HepG2 (cell line): ENCODE data around the gene ARHGEF1. TPM values are rescaled to one million over a fixed set of nuclear protein-coding genes. Genes with fewer than 3 reads are reported as not detected.
A peak's percentile ranks its signal among the peaks of the same experiment; 100 is the strongest.

Experiments used
- FOXP1 ChIP-seq, 2 experiments: fragments of 450-650 bp in 1 of 2; IDR thresholded peaks; 2 replicates each; pipeline ENCODE4 v1.6.1; 2017 to 2018; ENCODE audit warnings: antibody characterized with exemption in 1 of 2
- HMGA1 ChIP-seq: sonication (generic); formaldehyde crosslinking; conservative IDR thresholded peaks from 2 replicates; pipeline ENCODE4 v1.4.0; 2020; ENCODE audit warnings: missing genetic modification reagents
- IKZF1 ChIP-seq: fragments of 450-650 bp; IDR thresholded peaks from 2 replicates; pipeline ENCODE4 v1.7.1; 2016
- NCOA2 ChIP-seq: sonication (generic); formaldehyde crosslinking; IDR thresholded peaks from 2 replicates; pipeline ENCODE4 v1.8.0; 2022; ENCODE audit warnings: inconsistent platforms
- NFYC ChIP-seq: IDR thresholded peaks from 2 replicates; pipeline ENCODE4 v1.6.1; 2016; ENCODE audit warnings: missing genetic modification reagents, missing compliant biosample characterization
- RARA ChIP-seq: IDR thresholded peaks from 2 replicates; pipeline ENCODE4 v1.6.1; 2016; ENCODE audit warnings: missing genetic modification reagents, missing compliant biosample characterization
- TFE3 ChIP-seq: IDR thresholded peaks from 2 replicates; pipeline ENCODE4 v1.6.1; 2016
- ZBTB7B ChIP-seq: sonication (generic); formaldehyde crosslinking; IDR thresholded peaks from 2 replicates; pipeline ENCODE4 v1.4.0; 2020; ENCODE audit warnings: missing genetic modification reagents
- ZNF350 ChIP-seq: sonication (generic); formaldehyde crosslinking; IDR thresholded peaks from 2 replicates; pipeline ENCODE4 v1.4.0; 2020; ENCODE audit warnings: mild to moderate bottlenecking, low read depth, missing genetic modification reagents, borderline replicate concordance
- ZNF503 ChIP-seq: sonication (generic); formaldehyde crosslinking; IDR thresholded peaks from 2 replicates; pipeline ENCODE4 v1.4.0; 2020; ENCODE audit warnings: missing genetic modification reagents
- ZNF607 ChIP-seq: sonication (generic); formaldehyde crosslinking; IDR thresholded peaks from 2 replicates; pipeline ENCODE4 v1.5.1; 2020; ENCODE audit warnings: missing genetic modification reagents, mild to moderate bottlenecking, borderline replicate concordance
- ZNF879 ChIP-seq: sonication (generic); formaldehyde crosslinking; IDR thresholded peaks from 2 replicates; pipeline ENCODE4 v1.8.1; 2023; ENCODE audit warnings: missing genetic modification reagents
- polyA plus RNA-seq, 8 experiments: library from polyadenylated mRNA; depleted of rRNA in 3 of 8; stranded (reverse) in 7 of 8; unstranded in 1 of 8; fragments of >200 nt; fragmentation: Illumina TruSeq in 4 of 8; extraction: Trizol in 4 of 8; gene quantifications; 2 replicates each; pipeline versions ENCODE4 v1.2.1 to v1.2.3, GENCODE V29; 2011 to 2016; ENCODE audit warnings: low read depth in 4 of 8, missing spikeins in 1 of 8, mixed read lengths in 1 of 8; ENCODE audit not compliant: insufficient read depth in 1 of 8
- total RNA-seq, 5 experiments: library from RNA; depleted of rRNA; stranded (reverse); fragments of >200 nt; fragmentation: Illumina TruSeq; extraction: Trizol; gene quantifications; 2 replicates each; pipeline ENCODE4 v1.2.3, GENCODE V29; 2016; ENCODE audit warnings: low read depth in 1 of 5
- TF ChIP-seq, protein P1 (sequence below): sonication (generic); formaldehyde crosslinking; IDR thresholded peaks from 2 replicates; pipeline ENCODE4 v1.4.0; 2020; ENCODE audit warnings: missing genetic modification reagents, borderline replicate concordance
- TF ChIP-seq, protein P2 (sequence below): IDR thresholded peaks from 2 replicates; pipeline ENCODE4 v1.6.1; 2016; ENCODE audit warnings: mild to moderate bottlenecking, missing biosample characterization, missing genetic modification reagents
- TF ChIP-seq, protein P3 (sequence below): sonication (generic); formaldehyde crosslinking; IDR thresholded peaks from 2 replicates; pipeline ENCODE4 v1.8.0; 2023; ENCODE audit warnings: mild to moderate bottlenecking, missing genetic modification reagents
- TF ChIP-seq, protein P4 (sequence below): sonication (generic); formaldehyde crosslinking; conservative IDR thresholded peaks from 2 replicates; pipeline ENCODE4 v1.4.0; 2020; ENCODE audit warnings: mild to moderate bottlenecking, missing genetic modification reagents, moderate library complexity

The ARHGEF1 gene
- total and polyA plus RNA-seq, 2 of the 13 experiments (the other 11 are each of a cell fraction or from before 2014, with no cell fraction given) = 33.7 to 34.7 TPM

DNA sequence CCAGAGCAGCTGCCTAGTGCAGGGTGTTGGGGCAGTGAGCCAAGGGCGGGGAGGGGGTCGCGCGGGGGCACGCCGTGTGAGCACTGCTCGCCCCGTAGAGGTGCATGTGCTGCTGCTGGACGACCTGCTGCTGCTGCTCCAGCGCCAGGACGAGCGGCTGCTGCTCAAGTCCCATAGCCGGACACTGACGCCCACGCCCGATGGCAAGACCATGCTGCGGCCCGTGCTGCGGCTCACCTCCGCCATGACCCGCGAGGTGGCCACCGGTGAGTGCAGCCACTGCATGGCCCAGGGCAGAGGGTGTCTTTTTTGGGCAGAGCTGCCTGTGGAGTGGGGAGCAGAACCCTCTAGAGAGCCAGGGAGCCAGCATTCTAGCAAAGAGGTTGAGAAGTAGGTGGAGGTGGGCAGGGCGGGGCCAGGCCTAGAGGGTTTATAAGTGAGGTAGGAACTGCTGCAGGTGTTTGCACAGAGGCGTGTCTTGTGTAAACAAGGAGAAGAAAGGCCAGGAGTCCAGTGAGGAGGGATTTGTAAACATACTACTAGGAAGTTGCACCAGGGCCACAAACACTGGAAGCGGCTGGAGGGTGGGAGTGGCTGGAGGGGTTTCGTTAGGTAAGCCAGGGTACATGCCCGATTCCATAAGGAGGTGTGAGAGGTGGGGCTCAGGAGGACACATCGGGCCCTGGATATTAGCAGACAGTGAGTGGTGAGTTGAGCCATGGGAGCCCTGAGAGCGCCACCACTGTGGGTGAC is 21.3 kb downstream of the ARHGEF1 start (continued):
- TF ChIP-seq, protein P1, sequence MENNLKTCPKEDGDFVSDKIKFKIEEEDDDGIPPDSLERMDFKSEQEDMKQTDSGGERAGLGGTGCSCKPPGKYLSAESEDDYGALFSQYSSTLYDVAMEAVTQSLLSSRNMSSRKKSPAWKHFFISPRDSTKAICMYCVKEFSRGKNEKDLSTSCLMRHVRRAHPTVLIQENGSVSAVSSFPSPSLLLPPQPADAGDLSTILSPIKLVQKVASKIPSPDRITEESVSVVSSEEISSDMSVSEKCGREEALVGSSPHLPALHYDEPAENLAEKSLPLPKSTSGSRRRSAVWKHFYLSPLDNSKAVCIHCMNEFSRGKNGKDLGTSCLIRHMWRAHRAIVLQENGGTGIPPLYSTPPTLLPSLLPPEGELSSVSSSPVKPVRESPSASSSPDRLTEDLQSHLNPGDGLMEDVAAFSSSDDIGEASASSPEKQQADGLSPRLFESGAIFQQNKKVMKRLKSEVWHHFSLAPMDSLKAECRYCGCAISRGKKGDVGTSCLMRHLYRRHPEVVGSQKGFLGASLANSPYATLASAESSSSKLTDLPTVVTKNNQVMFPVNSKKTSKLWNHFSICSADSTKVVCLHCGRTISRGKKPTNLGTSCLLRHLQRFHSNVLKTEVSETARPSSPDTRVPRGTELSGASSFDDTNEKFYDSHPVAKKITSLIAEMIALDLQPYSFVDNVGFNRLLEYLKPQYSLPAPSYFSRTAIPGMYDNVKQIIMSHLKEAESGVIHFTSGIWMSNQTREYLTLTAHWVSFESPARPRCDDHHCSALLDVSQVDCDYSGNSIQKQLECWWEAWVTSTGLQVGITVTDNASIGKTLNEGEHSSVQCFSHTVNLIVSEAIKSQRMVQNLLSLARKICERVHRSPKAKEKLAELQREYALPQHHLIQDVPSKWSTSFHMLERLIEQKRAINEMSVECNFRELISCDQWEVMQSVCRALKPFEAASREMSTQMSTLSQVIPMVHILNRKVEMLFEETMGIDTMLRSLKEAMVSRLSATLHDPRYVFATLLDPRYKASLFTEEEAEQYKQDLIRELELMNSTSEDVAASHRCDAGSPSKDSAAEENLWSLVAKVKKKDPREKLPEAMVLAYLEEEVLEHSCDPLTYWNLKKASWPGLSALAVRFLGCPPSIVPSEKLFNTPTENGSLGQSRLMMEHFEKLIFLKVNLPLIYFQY (CRISPR knock-in tag) = 0 out of 2 replicates have a peak, but pooled peaks have one; percentile 25
- TF ChIP-seq FOXP1 (IDR thresholded peaks at IDR 0.05) (no peak; the same call in 1 of the 2 replicates), FOXP1 (CRISPR knock-in tag; IDR thresholded peaks at IDR 0.05) (peak; percentile 91), IKZF1 (no peak), NCOA2 (CRISPR knock-in tag) (peak; percentile 81), ZNF879 (CRISPR knock-in tag) (no peak), ZNF607 (CRISPR knock-in tag) (no peak), RARA (peak; percentile 63; the same call in 1 of the 2 replicates), ZNF503 (CRISPR knock-in tag) (peak; percentile 75), ZBTB7B (CRISPR knock-in tag) (peak; percentile 81; the same call in 1 of the 2 replicates), NFYC (CRISPR knock-in tag) (no peak), ZNF350 (CRISPR knock-in tag) (peak; percentile 75), TFE3 (CRISPR knock-in tag) (0 out of 2 replicates have a peak, but pooled peaks have one; percentile 53), HMGA1 (no peak)
- TF ChIP-seq, protein P2, sequence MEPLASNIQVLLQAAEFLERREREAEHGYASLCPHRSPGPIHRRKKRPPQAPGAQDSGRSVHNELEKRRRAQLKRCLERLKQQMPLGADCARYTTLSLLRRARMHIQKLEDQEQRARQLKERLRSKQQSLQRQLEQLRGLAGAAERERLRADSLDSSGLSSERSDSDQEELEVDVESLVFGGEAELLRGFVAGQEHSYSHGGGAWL (CRISPR knock-in tag) = no peak
- TF ChIP-seq, protein P3, sequence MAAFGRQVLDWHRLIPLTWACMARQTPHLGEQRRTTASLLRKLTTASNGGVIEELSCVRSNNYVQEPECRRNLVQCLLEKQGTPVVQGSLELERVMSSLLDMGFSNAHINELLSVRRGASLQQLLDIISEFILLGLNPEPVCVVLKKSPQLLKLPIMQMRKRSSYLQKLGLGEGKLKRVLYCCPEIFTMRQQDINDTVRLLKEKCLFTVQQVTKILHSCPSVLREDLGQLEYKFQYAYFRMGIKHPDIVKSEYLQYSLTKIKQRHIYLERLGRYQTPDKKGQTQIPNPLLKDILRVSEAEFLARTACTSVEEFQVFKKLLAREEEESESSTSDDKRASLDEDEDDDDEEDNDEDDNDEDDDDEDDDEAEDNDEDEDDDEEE (CRISPR knock-in tag) = no peak
- TF ChIP-seq, protein P4, sequence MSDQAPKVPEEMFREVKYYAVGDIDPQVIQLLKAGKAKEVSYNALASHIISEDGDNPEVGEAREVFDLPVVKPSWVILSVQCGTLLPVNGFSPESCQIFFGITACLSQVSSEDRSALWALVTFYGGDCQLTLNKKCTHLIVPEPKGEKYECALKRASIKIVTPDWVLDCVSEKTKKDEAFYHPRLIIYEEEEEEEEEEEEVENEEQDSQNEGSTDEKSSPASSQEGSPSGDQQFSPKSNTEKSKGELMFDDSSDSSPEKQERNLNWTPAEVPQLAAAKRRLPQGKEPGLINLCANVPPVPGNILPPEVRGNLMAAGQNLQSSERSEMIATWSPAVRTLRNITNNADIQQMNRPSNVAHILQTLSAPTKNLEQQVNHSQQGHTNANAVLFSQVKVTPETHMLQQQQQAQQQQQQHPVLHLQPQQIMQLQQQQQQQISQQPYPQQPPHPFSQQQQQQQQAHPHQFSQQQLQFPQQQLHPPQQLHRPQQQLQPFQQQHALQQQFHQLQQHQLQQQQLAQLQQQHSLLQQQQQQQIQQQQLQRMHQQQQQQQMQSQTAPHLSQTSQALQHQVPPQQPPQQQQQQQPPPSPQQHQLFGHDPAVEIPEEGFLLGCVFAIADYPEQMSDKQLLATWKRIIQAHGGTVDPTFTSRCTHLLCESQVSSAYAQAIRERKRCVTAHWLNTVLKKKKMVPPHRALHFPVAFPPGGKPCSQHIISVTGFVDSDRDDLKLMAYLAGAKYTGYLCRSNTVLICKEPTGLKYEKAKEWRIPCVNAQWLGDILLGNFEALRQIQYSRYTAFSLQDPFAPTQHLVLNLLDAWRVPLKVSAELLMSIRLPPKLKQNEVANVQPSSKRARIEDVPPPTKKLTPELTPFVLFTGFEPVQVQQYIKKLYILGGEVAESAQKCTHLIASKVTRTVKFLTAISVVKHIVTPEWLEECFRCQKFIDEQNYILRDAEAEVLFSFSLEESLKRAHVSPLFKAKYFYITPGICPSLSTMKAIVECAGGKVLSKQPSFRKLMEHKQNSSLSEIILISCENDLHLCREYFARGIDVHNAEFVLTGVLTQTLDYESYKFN (CRISPR knock-in tag) = peak; percentile 92
